Measurements from ENCODE around the gene NCAPG2.

- no peak for TF ChIP-seq FOXM1 (IDR thresholded peaks at IDR 0.05; ENCODE audit: borderline replicate concordance)
- TF ChIP-seq SP1 (IDR thresholded peaks at IDR 0.05): no peak
- TF ChIP-seq CTBP1 (IDR thresholded peaks at IDR 0.05; ENCODE audit: borderline replicate concordance): no peak
- TF ChIP-seq ZNF384 (IDR thresholded peaks at IDR 0.05): no peak
- TF ChIP-seq HDGF (IDR thresholded peaks at IDR 0.05; ENCODE audit: borderline replicate concordance): no peak
- no peak for TF ChIP-seq ELF4 (IDR thresholded peaks at IDR 0.05)
- TF ChIP-seq ARNT (IDR thresholded peaks at IDR 0.05): no peak
- TF ChIP-seq TARDBP (IDR thresholded peaks at IDR 0.05): no peak
- TF ChIP-seq BHLHE40 (IDR thresholded peaks at IDR 0.05; ENCODE audit: borderline replicate concordance): no peak
- no peak for TF ChIP-seq L3MBTL2 (conservative IDR thresholded peaks at IDR 0.05)
- TF ChIP-seq SUZ12 (IDR thresholded peaks at IDR 0.05): no peak
- no peak for TF ChIP-seq LEF1 (IDR thresholded peaks at IDR 0.05; ENCODE audit: borderline replicate concordance)
These were observed 112.1 kb downstream of the NCAPG2 start for GRCh38 chr7:158592541-158592940.

Data from HEK293T (cell line).